ENCODE measurements around the gene OR7D4. TPM values are rescaled to one million over a fixed set of nuclear protein-coding genes. Genes with fewer than 3 reads are reported as not detected.

OR7D4 gene
- total RNA-seq, 1 experiment from 2014 or later, result not detected

- POLR2A ChIA-PET, result no interaction called here
Observed at GRCh38 chr19:9175326-9175725, 44.1 kb downstream of the OR7D4 start.

DNA sequence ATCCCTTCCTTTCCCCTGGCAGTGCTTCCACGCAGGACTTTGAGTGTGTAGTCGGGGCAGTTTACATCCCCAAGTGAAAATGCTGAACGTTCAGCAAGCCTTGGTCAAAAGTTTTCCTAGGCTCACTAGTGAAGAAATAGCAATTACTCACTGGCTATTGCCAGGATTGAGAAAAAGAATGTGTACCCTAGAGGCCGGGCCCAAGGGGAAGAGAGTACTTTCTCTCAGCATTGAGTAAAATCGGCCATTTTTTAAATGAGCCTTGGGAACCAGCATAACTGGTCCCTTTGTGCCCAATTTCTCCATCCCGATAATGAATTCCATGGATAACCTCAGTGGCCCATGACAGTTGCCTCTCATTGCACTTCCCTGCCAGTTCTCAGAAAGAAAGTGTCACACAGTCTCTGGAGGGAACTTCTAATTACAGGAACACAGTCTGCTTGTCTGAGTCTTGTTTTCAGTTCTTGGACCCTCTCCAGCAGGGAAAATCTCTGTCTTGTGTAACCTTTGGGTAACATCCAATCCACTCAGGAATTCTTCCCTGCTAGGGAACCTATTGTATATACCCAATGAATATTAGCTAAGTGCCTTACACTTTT is 47.9 kb downstream of the OR7D4 start:
- Histone ChIP-seq H3K4me3 (ENCODE audit: low read depth in 2 of 2, low read length in 2 of 2) (no peak overlapping the region), H3K36me3 (ENCODE audit: control insufficient read depth, insufficient read depth, low read length) (no peaks in the 10 kb centered on the region), H3K27ac (ENCODE audit: low read length) (no peak overlapping the region), H3K4me1 (ENCODE audit: control insufficient read depth, insufficient read depth, low read length) (no peaks in the 10 kb centered on the region), H3K27me3 (ENCODE audit: control insufficient read depth, insufficient read depth, low read length) (no peaks in the 10 kb centered on the region), H3K9me3 (ENCODE audit: control insufficient read depth, insufficient read depth, low read depth, low read length) (no peaks in the 10 kb centered on the region)
- DNase-seq (ENCODE audit: low read depth, low spot score) (no peak), ATAC-seq (no peak)
- POLR2A ChIA-PET, result interaction anchor here (0.6 kb wide), 1 partner anchor 337 kb away, joined by 6 read pairs; no protein-coding TSS in a partner anchor
- intact Hi-C loops (cut with micrococcal nuclease; ENCODE audit: unreplicated experiment) (no loop called here), in situ Hi-C loops (cut with HindIII; ENCODE audit: low pct_unique_long_range_greater_than_20kb, low sequenced_read_pairs) (no loop called here)
- CTCF ChIA-PET, result no interaction called here
- TF ChIP-seq, protein P1, sequence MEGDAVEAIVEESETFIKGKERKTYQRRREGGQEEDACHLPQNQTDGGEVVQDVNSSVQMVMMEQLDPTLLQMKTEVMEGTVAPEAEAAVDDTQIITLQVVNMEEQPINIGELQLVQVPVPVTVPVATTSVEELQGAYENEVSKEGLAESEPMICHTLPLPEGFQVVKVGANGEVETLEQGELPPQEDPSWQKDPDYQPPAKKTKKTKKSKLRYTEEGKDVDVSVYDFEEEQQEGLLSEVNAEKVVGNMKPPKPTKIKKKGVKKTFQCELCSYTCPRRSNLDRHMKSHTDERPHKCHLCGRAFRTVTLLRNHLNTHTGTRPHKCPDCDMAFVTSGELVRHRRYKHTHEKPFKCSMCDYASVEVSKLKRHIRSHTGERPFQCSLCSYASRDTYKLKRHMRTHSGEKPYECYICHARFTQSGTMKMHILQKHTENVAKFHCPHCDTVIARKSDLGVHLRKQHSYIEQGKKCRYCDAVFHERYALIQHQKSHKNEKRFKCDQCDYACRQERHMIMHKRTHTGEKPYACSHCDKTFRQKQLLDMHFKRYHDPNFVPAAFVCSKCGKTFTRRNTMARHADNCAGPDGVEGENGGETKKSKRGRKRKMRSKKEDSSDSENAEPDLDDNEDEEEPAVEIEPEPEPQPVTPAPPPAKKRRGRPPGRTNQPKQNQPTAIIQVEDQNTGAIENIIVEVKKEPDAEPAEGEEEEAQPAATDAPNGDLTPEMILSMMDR (IDR thresholded peaks at IDR 0.05), result no peak
- TF ChIP-seq TCF7L2 (IDR thresholded peaks at IDR 0.05; ENCODE audit: low read depth, low read length) (no peak), SIN3A (IDR thresholded peaks at IDR 0.05; ENCODE audit: borderline replicate concordance, insufficient read depth, low read depth, low read length) (no peak), POLR2AphosphoS5 (IDR thresholded peaks at IDR 0.05; ENCODE audit: low read depth, low read length) (no peak)
- no TSS peak for BruUV-seq (replicated peaks)

More at GRCh38 chr19:9175326-9175725, 44.1 kb downstream of the OR7D4 start:
- TF ChIP-seq, protein P2, sequence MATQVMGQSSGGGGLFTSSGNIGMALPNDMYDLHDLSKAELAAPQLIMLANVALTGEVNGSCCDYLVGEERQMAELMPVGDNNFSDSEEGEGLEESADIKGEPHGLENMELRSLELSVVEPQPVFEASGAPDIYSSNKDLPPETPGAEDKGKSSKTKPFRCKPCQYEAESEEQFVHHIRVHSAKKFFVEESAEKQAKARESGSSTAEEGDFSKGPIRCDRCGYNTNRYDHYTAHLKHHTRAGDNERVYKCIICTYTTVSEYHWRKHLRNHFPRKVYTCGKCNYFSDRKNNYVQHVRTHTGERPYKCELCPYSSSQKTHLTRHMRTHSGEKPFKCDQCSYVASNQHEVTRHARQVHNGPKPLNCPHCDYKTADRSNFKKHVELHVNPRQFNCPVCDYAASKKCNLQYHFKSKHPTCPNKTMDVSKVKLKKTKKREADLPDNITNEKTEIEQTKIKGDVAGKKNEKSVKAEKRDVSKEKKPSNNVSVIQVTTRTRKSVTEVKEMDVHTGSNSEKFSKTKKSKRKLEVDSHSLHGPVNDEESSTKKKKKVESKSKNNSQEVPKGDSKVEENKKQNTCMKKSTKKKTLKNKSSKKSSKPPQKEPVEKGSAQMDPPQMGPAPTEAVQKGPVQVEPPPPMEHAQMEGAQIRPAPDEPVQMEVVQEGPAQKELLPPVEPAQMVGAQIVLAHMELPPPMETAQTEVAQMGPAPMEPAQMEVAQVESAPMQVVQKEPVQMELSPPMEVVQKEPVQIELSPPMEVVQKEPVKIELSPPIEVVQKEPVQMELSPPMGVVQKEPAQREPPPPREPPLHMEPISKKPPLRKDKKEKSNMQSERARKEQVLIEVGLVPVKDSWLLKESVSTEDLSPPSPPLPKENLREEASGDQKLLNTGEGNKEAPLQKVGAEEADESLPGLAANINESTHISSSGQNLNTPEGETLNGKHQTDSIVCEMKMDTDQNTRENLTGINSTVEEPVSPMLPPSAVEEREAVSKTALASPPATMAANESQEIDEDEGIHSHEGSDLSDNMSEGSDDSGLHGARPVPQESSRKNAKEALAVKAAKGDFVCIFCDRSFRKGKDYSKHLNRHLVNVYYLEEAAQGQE (IDR thresholded peaks at IDR 0.05; ENCODE audit: insufficient read depth in 1 of 2, low read depth in 2 of 2, low read length in 1 of 2), result no peak
- no peak for TF ChIP-seq TCF7L2 (IDR thresholded peaks at IDR 0.05; ENCODE audit: low read depth, low read length)
- in situ Hi-C loops (cut with HindIII; ENCODE audit: low pct_unique_long_range_greater_than_20kb, low sequenced_read_pairs), result no loop called here
- no peaks in the 10 kb centered on the region for H3K9me3 ChIP-seq (ENCODE audit: control insufficient read depth, insufficient read depth, low read depth, low read length)
- no peaks in the 10 kb centered on the region for H3K27me3 ChIP-seq (ENCODE audit: control insufficient read depth, insufficient read depth, low read length)
- H3K4me3 ChIP-seq (ENCODE audit: low read depth in 2 of 2, low read length in 2 of 2), result no peak overlapping the region
- CTCF ChIA-PET, result no interaction called here
- ATAC-seq (no peak), DNase-seq (ENCODE audit: low read depth, low spot score) (no peak)
- no peaks in the 10 kb centered on the region for H3K4me1 ChIP-seq (ENCODE audit: control insufficient read depth, insufficient read depth, low read length)
- BruUV-seq (replicated peaks), result no TSS peak
- no peaks in the 10 kb centered on the region for H3K36me3 ChIP-seq (ENCODE audit: control insufficient read depth, insufficient read depth, low read length)
- H3K27ac ChIP-seq (ENCODE audit: low read length), result no peak overlapping the region
- intact Hi-C loops (cut with micrococcal nuclease; ENCODE audit: unreplicated experiment), result no loop called here

DNA sequence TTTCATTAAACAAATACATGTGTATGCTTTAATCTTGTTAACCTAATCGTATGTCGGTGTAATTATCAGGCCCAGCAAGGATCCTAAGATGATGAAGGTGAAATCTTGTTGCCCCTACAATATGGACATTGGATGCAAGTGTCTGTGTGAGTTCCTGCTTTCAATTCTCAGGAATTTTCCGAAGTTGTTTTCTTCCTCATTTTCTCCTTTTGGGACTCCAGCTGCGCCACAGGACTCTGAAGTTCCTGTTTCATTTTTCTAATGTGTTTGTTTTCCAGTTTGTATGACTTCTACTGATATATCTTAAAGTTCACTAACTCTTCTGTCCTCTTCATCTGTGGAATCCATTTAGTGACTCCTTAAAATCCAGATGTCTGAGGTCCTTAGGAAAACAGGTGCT is 52.5 kb downstream of the OR7D4 start:
- Histone ChIP-seq H3K4me3 (ENCODE audit: low read depth in 2 of 2, low read length in 2 of 2) (no peak overlapping the region), H3K4me1 (ENCODE audit: control insufficient read depth, insufficient read depth, low read length) (no peaks in the 10 kb centered on the region), H3K36me3 (ENCODE audit: control insufficient read depth, insufficient read depth, low read length) (peaks cover 7% of the 10 kb centered on the region), H3K27me3 (ENCODE audit: control insufficient read depth, insufficient read depth, low read length) (no peaks in the 10 kb centered on the region), H3K27ac (ENCODE audit: low read length) (no peak overlapping the region), H3K9me3 (ENCODE audit: control insufficient read depth, insufficient read depth, low read depth, low read length) (peaks cover 3% of the 10 kb centered on the region; the same call in 1 of the 2 replicates)
- ATAC-seq (no peak), DNase-seq (ENCODE audit: low read depth, low spot score) (no peak)
- intact Hi-C loops (cut with micrococcal nuclease; ENCODE audit: unreplicated experiment) (no loop called here), in situ Hi-C loops (cut with HindIII; ENCODE audit: low pct_unique_long_range_greater_than_20kb, low sequenced_read_pairs) (no loop called here)
- TF ChIP-seq POLR2AphosphoS5 (IDR thresholded peaks at IDR 0.05; ENCODE audit: low read depth, low read length) (no peak), SIN3A (IDR thresholded peaks at IDR 0.05; ENCODE audit: borderline replicate concordance, insufficient read depth, low read depth, low read length) (no peak), TCF7L2 (IDR thresholded peaks at IDR 0.05; ENCODE audit: low read depth, low read length) (no peak)
- TF ChIP-seq, protein P2 (IDR thresholded peaks at IDR 0.05; ENCODE audit: insufficient read depth in 1 of 2, low read depth in 2 of 2, low read length in 1 of 2), result no peak
- TF ChIP-seq, protein P1 (IDR thresholded peaks at IDR 0.05), result no peak
- CTCF ChIA-PET, result interaction anchor here (0.7 kb wide), 1 partner anchor 205 kb away, joined by 3 read pairs; no protein-coding TSS in a partner anchor
- no TSS peak for BruUV-seq (replicated peaks)
- POLR2A ChIA-PET, result no interaction called here
